Measurements from ENCODE around the gene ACSBG1. TPM values are rescaled to one million over a fixed set of nuclear protein-coding genes. Genes with fewer than 3 reads are reported as not detected.
A peak's percentile ranks its signal among the peaks of the same experiment; 100 is the strongest.

The ACSBG1 gene
- total RNA-seq, 2 experiments from 2014 or later, result 0.02 TPM; not detected in 1

- Mint-ChIP-seq H3K36me3 (ENCODE audit: low read depth) (no peaks in the 10 kb centered on the region), H3K9me3 (ENCODE audit: low read depth) (no peaks in the 10 kb centered on the region)
Observed at GRCh38 chr15:78237146-78237545, 2.8 kb upstream of the ACSBG1 start.

GRCh38 chr15:78236491-78236890, 2.1 kb upstream of the ACSBG1 start:
- Mint-ChIP-seq H3K9me3 (ENCODE audit: low read depth) (no peaks in the 10 kb centered on the region), H3K4me1 (no peaks in the 10 kb centered on the region), H3K27ac (no peak overlapping the region), H3K36me3 (ENCODE audit: low read depth) (no peaks in the 10 kb centered on the region), H3K27me3 (peaks cover 9% of the 10 kb centered on the region), H3K4me3 (no peak overlapping the region)
- CTCF ChIA-PET, result interaction anchor here (1.3 kb wide), 1 partner anchor 9 kb away, joined by 3 read pairs; no protein-coding TSS in a partner anchor
- DNase-seq (no peak), ATAC-seq (no peak)
- intact Hi-C loops (cut with DNase I, micrococcal nuclease), result no loop called here
- POLR2A ChIA-PET, result no interaction called here

More at GRCh38 chr15:78237146-78237545, 2.8 kb upstream of the ACSBG1 start:
- Mint-ChIP-seq H3K27me3 (peaks cover 9% of the 10 kb centered on the region), H3K4me3 (no peak overlapping the region), H3K4me1 (no peaks in the 10 kb centered on the region), H3K27ac (no peak overlapping the region)
- ChIA-PET CTCF (interaction anchor here (1.3 kb wide), 1 partner anchor 10 kb away, joined by 3 read pairs; no protein-coding TSS in a partner anchor), POLR2A (no interaction called here)
- intact Hi-C loops (cut with DNase I, micrococcal nuclease), result no loop called here
- ATAC-seq (no peak), DNase-seq (no peak)

GRCh38 chr15:78233496-78233895, 869 bp downstream of the ACSBG1 start:
- Mint-ChIP-seq H3K4me1 (no peaks in the 10 kb centered on the region), H3K27ac (no peak overlapping the region), H3K36me3 (ENCODE audit: low read depth) (no peaks in the 10 kb centered on the region), H3K4me3 (no peak overlapping the region), H3K27me3 (peaks cover 9% of the 10 kb centered on the region), H3K9me3 (ENCODE audit: low read depth) (no peaks in the 10 kb centered on the region)
- intact Hi-C loops (cut with DNase I, micrococcal nuclease), result no loop called here
- DNase-seq (no peak), ATAC-seq (no peak)
- CTCF ChIA-PET, result no interaction called here
- POLR2A ChIA-PET, result no interaction called here

- Mint-ChIP-seq H3K36me3 (ENCODE audit: low read depth) (no peaks in the 10 kb centered on the region), H3K27me3 (peaks cover 9% of the 10 kb centered on the region), H3K4me3 (no peak overlapping the region), H3K4me1 (no peaks in the 10 kb centered on the region), H3K9me3 (ENCODE audit: low read depth) (no peaks in the 10 kb centered on the region), H3K27ac (no peak overlapping the region)
- DNase-seq, result no peak
- intact Hi-C loops (cut with DNase I, micrococcal nuclease), result no loop called here
- POLR2A ChIA-PET, result no interaction called here
- no peak for ATAC-seq
- CTCF ChIA-PET, result no interaction called here
Observed at GRCh38 chr15:78232951-78233350, 1.4 kb downstream of the ACSBG1 start.

DNA sequence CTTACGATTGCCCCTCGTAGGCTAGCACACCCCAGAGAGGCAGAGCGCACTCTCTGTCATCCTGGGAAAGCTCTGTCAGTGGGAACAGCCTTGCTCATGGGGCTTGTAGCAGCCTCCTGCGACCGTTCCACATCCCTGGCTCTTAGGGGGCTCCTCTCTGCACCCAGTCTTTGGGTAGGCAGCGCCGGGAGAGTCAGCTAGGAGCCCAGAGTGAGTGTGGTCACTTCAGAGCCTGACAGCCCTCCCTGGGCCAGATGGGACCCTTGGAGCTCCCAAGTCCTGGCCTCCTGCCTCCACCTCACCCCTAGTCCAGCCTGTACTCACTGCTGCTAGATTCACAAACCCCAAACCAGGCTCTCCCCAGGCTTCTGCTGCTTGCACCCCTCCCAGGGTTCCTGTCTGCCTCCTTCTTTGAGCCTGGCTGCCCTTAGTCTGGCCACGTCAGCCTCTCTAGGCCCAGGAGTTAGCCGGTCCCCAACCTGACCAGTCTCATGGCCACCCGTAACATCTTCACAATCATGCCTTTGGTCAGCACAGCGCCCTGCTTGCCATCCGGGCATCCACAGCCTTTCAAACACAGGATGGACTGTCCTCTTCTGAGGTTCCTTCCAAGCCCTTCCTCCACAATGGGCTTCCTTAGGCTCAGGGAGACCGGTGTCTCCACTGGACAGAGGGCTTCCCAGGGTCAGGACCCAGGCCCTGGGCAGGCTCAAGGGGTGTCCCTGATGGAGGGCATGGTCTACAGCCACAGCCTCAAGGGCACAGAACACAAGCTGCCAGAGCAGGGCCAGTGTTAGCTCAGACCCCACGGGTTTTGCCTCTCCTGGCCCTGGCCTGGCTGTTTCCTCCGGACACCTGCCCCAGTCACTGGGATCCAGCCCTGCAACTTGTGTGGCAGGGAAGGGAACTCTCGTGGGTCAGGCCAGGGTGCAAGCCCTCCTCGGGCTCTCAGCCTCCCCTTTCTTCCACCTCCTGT, 4.6 kb downstream of the ACSBG1 start:
- ATAC-seq, result no peak
- H3K27me3 Mint-ChIP-seq, result peaks cover 7% of the 10 kb centered on the region
- DNase-seq, result no peak
- no peaks in the 10 kb centered on the region for H3K9me3 Mint-ChIP-seq (ENCODE audit: low read depth)
- intact Hi-C loops (cut with DNase I, micrococcal nuclease), result no loop called here
- no peak overlapping the region for H3K27ac Mint-ChIP-seq
- ChIA-PET CTCF (interaction anchor here (0.9 kb wide), 1 partner anchor 118 kb away, joined by 3 read pairs; no protein-coding TSS in a partner anchor), POLR2A (interaction anchor here (0.5 kb wide), 1 partner anchor 25 kb away, joined by 3 read pairs; no protein-coding TSS in a partner anchor)
- peaks cover 9% of the 10 kb centered on the region for H3K4me1 Mint-ChIP-seq
- no peaks in the 10 kb centered on the region for H3K36me3 Mint-ChIP-seq (ENCODE audit: low read depth)
- no peak overlapping the region for H3K4me3 Mint-ChIP-seq

- Mint-ChIP-seq H3K36me3 (ENCODE audit: low read depth) (no peaks in the 10 kb centered on the region), H3K4me3 (no peak overlapping the region), H3K27ac (no peak overlapping the region), H3K4me1 (peaks cover 13% of the 10 kb centered on the region), H3K9me3 (ENCODE audit: low read depth) (no peaks in the 10 kb centered on the region), H3K27me3 (no peaks in the 10 kb centered on the region)
- intact Hi-C loops (cut with DNase I, micrococcal nuclease), result no loop called here
- DNase-seq, result no peak
- POLR2A ChIA-PET, result no interaction called here
- CTCF ChIA-PET, result interaction anchor here (0.7 to 4.2 kb wide), 6 partner anchors 11 to 158 kb away, joined by 3 to 28 read pairs (median 4); partner anchors contain the start of gene CIB2
- no peak for ATAC-seq
Observed at GRCh38 chr15:78228356-78228996, 5.9 kb downstream of the ACSBG1 start.

- no peaks in the 10 kb centered on the region for H3K9me3 Mint-ChIP-seq (ENCODE audit: low read depth)
- H3K4me1 Mint-ChIP-seq, result peaks cover 14% of the 10 kb centered on the region
- peak; percentile 18 for DNase-seq
- H3K4me3 Mint-ChIP-seq, result no peak overlapping the region
- no peak overlapping the region for H3K27ac Mint-ChIP-seq
- intact Hi-C loops (cut with DNase I, micrococcal nuclease), result no loop called here
- no peaks in the 10 kb centered on the region for H3K36me3 Mint-ChIP-seq (ENCODE audit: low read depth)
- ChIA-PET CTCF (interaction anchor here (0.6 to 4.2 kb wide), 5 partner anchors 14 to 207 kb away, joined by 3 to 28 read pairs (median 3); partner anchors contain the start of gene CIB2), POLR2A (interaction anchor here (0.5 to 0.9 kb wide), 2 partner anchors 16 to 38 kb away, joined by 3 to 5 read pairs; partner anchors contain the start of gene DNAJA4)
- ATAC-seq, result peak; percentile 98
- no peaks in the 10 kb centered on the region for H3K27me3 Mint-ChIP-seq
Observed at GRCh38 chr15:78225783-78226541, 8.4 kb downstream of the ACSBG1 start.

GRCh38 chr15:78224023-78224411, 10.3 kb downstream of the ACSBG1 start:
- ChIA-PET POLR2A (no interaction called here), CTCF (interaction anchor here (0.6 to 1.4 kb wide), 3 partner anchors 29 to 115 kb away, joined by 3 read pairs; no protein-coding TSS in a partner anchor)
- H3K4me1 Mint-ChIP-seq, result peaks cover 14% of the 10 kb centered on the region
- H3K27ac Mint-ChIP-seq, result peak overlapping the region; percentile 29
- H3K4me3 Mint-ChIP-seq, result no peak overlapping the region
- H3K27me3 Mint-ChIP-seq, result no peaks in the 10 kb centered on the region
- ATAC-seq, result no peak
- DNase-seq, result no peak
- no peaks in the 10 kb centered on the region for H3K9me3 Mint-ChIP-seq (ENCODE audit: low read depth)
- no peaks in the 10 kb centered on the region for H3K36me3 Mint-ChIP-seq (ENCODE audit: low read depth)
- intact Hi-C loops (cut with DNase I, micrococcal nuclease), result no loop called here

DNA sequence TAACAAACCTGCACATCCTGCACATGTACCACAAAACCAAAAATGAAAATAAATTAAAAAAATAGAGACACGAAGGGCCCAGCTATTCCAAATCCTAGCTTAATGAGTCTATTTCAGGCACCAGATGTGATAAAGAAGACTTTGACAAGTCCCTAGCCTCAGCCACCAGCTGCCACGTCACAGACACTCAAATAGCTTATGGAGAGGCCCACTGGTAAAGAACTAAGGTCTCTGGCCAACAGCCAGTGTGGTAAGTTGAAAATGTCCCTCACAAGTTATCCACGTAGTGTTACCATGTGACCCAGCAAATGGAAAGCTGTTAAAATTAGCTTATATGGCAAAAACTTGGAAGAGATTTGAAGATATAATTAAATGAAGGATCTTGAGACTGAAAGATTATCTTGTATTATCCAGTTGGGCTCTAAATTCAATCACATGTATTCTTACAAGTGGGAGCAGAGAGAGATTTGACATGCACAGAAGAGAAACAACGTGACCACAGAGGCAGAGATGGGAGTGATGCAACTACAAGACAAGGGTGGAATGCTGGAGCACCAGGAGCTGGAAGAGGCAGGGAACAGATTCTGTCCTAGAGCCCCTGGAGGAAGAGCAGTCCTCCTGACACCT, 10.9 kb downstream of the ACSBG1 start:
- no peak for DNase-seq
- H3K4me3 Mint-ChIP-seq, result no peak overlapping the region
- POLR2A ChIA-PET, result no interaction called here
- peak overlapping the region; percentile 29 for H3K27ac Mint-ChIP-seq
- H3K4me1 Mint-ChIP-seq, result peaks cover 14% of the 10 kb centered on the region
- intact Hi-C loops (cut with DNase I, micrococcal nuclease), result no loop called here
- no peaks in the 10 kb centered on the region for H3K27me3 Mint-ChIP-seq
- no peaks in the 10 kb centered on the region for H3K9me3 Mint-ChIP-seq (ENCODE audit: low read depth)
- H3K36me3 Mint-ChIP-seq (ENCODE audit: low read depth), result no peaks in the 10 kb centered on the region
- CTCF ChIA-PET, result interaction anchor here (0.6 to 1.4 kb wide), 3 partner anchors 16 to 106 kb away, joined by 3 to 4 read pairs (median 3); no protein-coding TSS in a partner anchor
- no peak for ATAC-seq

GRCh38 chr15:78222745-78223395, 11.5 kb downstream of the ACSBG1 start:
- ChIA-PET CTCF (interaction anchor here (0.8 to 1.4 kb wide), 2 partner anchors 16 to 105 kb away, joined by 3 to 4 read pairs; no protein-coding TSS in a partner anchor), POLR2A (no interaction called here)
- Mint-ChIP-seq H3K4me3 (no peak overlapping the region), H3K36me3 (ENCODE audit: low read depth) (no peaks in the 10 kb centered on the region), H3K9me3 (ENCODE audit: low read depth) (no peaks in the 10 kb centered on the region), H3K27ac (no peak overlapping the region), H3K27me3 (no peaks in the 10 kb centered on the region), H3K4me1 (peaks cover 14% of the 10 kb centered on the region)
- ATAC-seq, result no peak
- DNase-seq, result no peak
- intact Hi-C loops (cut with DNase I, micrococcal nuclease), result no loop called here

Data from activated CD4-positive, alpha-beta T cell treated with anti-CD3 and anti-CD28 coated beads for 36 hours (primary cell).